HCT116 (cell line): ENCODE results near the gene KRT5. TPM values are rescaled to one million over a fixed set of nuclear protein-coding genes. Genes with fewer than 3 reads are reported as not detected.

ENCODE experiments used
- ATAC-seq: fragments of 200-7000 bp; cut with Tn5 transposase; 2 replicates; pipeline ENCODE4 v1.9.1; 2020; ENCODE audit warnings: mild to moderate bottlenecking, moderate library complexity
- BruUV-seq: library from RNA; stranded (reverse); fragments of 400-500 nt; replicated peaks from 2 replicates; lab custom pipeline; 2021; lab: Mats Ljungman, UMichigan
- CTCF ChIA-PET: fragments of 300-600 bp; sonication (Branson Sonifier 250); formaldehyde crosslinking; loops from one replicate; lab custom pipeline; 2021; ENCODE audit warnings: antibody characterized with exemption; lab: Charles Lee
- POLR2A ChIA-PET: fragments of 300-600, 350-600 bp; sonication (Branson Sonifier 250); formaldehyde crosslinking; loops from one replicate; lab custom pipeline; 2021; ENCODE audit warnings: antibody characterized with exemption; lab: Charles Lee
- RAD21 ChIA-PET, 2 experiments: fragments of 300-600 bp; sonication (Branson Sonifier 250); formaldehyde crosslinking; loops; one replicate each; lab custom pipeline; 2023; ENCODE audit warnings: low total read pairs in 2 of 2; ENCODE audit not compliant: uncharacterized antibody in 2 of 2, unreplicated experiment in 2 of 2, low non-redundant PET in 1 of 2; lab: Charles Lee
- DNase-seq: peaks from one replicate; pipeline ENCODE4 v3.0.0-alpha.2; 2010; ENCODE audit warnings: low read depth, low spot score
- H2AFZ ChIP-seq: fragments of 200-600 bp; shearing (Covaris generic), sonication (generic); 2 replicates; pipeline ENCODE4 v1.6.1; 2017; ENCODE audit warnings: low read depth, mixed run types, mixed read lengths, antibody characterized with exemption, low read length; ENCODE audit not compliant: poor library complexity, severe bottlenecking
- H3K27ac ChIP-seq: 2 replicates; pipeline ENCODE4 v1.5.1; 2012; ENCODE audit warnings: low read depth, low read length
- H3K27me3 ChIP-seq: fragments of 200-600 bp; sonication (generic); 2 replicates; pipeline ENCODE4 v1.6.1; 2016; ENCODE audit warnings: mixed run types, low read length, mixed read lengths; ENCODE audit not compliant: insufficient read depth
- H3K36me3 ChIP-seq, 2 experiments: fragments of 200-500 bp in 1 of 2; fragments of 200-600 bp in 1 of 2; sonication (Bioruptor generic) in 1 of 2; sonication (generic) in 1 of 2; 2 replicates each; pipeline versions ENCODE4 v1.5.1 to v1.6.1; 2014 to 2016; ENCODE audit warnings: low read length in 2 of 2, inconsistent platforms in 1 of 2, mixed read lengths in 1 of 2, mixed run types in 1 of 2; ENCODE audit not compliant: insufficient read depth in 2 of 2, control insufficient read depth in 1 of 2
- H3K4me1 ChIP-seq, 2 experiments: fragments of 200-600 bp in 1 of 2; sonication (generic) in 1 of 2; 2 replicates each; pipeline versions ENCODE4 v1.5.1 to v1.6.1; 2012 to 2017; ENCODE audit warnings: low read length in 2 of 2, inconsistent platforms in 1 of 2, mild to moderate bottlenecking in 1 of 2, mixed read lengths in 1 of 2, mixed run types in 1 of 2, moderate library complexity in 1 of 2; ENCODE audit not compliant: insufficient read depth in 2 of 2, control insufficient read depth in 1 of 2
- H3K4me2 ChIP-seq: fragments of 200-600 bp; sonication (generic); 2 replicates; pipeline ENCODE4 v1.6.1; 2017; ENCODE audit warnings: mixed run types, low read length, mixed read lengths
- H3K4me3 ChIP-seq, 2 experiments: fragments of 200-600 bp in 1 of 2; sonication (generic) in 1 of 2; replicated peaks in 1 of 2; 2 replicates each; pipeline ENCODE4 v1.5.1; 2011 to 2016; ENCODE audit warnings: low read length in 2 of 2, control low read depth in 1 of 2, low read depth in 1 of 2, mild to moderate bottlenecking in 1 of 2, mixed read lengths in 1 of 2, mixed run types in 1 of 2
- H3K79me2 ChIP-seq: fragments of 200-600 bp; sonication (generic); 2 replicates; pipeline ENCODE4 v1.6.1; 2017; ENCODE audit warnings: mild to moderate bottlenecking, mixed run types, low read length, moderate library complexity, mixed read lengths; ENCODE audit not compliant: insufficient read depth
- H3K9ac ChIP-seq: fragments of 200-600 bp; sonication (generic); 2 replicates; pipeline ENCODE4 v1.6.1; 2016; ENCODE audit warnings: low read length, mixed read lengths
- H3K9me2 ChIP-seq: fragments of 200-600 bp; sonication (generic), shearing (Covaris generic); 2 replicates; pipeline ENCODE4 v1.6.1; 2017; ENCODE audit warnings: mixed run types, mild to moderate bottlenecking, moderate library complexity; ENCODE audit not compliant: insufficient read depth
- H3K9me3 ChIP-seq, 2 experiments: fragments of 200-500 bp in 1 of 2; fragments of 200-600 bp in 1 of 2; sonication (Bioruptor generic) in 1 of 2; sonication (generic) in 1 of 2; 2 replicates each; pipeline ENCODE4 v1.6.1; 2014 to 2017; ENCODE audit warnings: low read length in 2 of 2, mixed read lengths in 2 of 2, inconsistent platforms in 1 of 2, low read depth in 1 of 2, mild to moderate bottlenecking in 1 of 2, mixed run types in 1 of 2, moderate library complexity in 1 of 2; ENCODE audit not compliant: control insufficient read depth in 1 of 2, insufficient read depth in 1 of 2
- H4K20me1 ChIP-seq: fragments of 200-600 bp; sonication (generic), shearing (Covaris generic); 2 replicates; pipeline ENCODE4 v1.6.1; 2017; ENCODE audit warnings: mixed run types, mild to moderate bottlenecking, moderate library complexity; ENCODE audit not compliant: insufficient read depth
- EZH2 ChIP-seq: fragments of 200-600 bp; sonication (generic); IDR thresholded peaks from 2 replicates; pipeline ENCODE4 v1.6.1; 2017; ENCODE audit warnings: antibody characterized with exemption, mixed run types
- JUND ChIP-seq: IDR thresholded peaks from 2 replicates; pipeline ENCODE4 v1.6.1; 2012
- POLR2A ChIP-seq: IDR thresholded peaks from 2 replicates; pipeline ENCODE4 v1.7.0; 2011; ENCODE audit warnings: borderline replicate concordance; ENCODE audit not compliant: insufficient read depth, insufficient read length; ENCODE audit errors: extremely low read depth
- POLR2AphosphoS5 ChIP-seq: IDR thresholded peaks from 2 replicates; pipeline ENCODE4 v1.6.1; 2011; ENCODE audit warnings: mild to moderate bottlenecking, low read depth, low read length, moderate library complexity
- SIN3A ChIP-seq: IDR thresholded peaks from 2 replicates; pipeline ENCODE4 v1.6.1; 2012; ENCODE audit warnings: low read depth
- SP1 ChIP-seq: IDR thresholded peaks from 2 replicates; pipeline ENCODE4 v1.6.1; 2012; ENCODE audit warnings: low read depth
- ZNF274 ChIP-seq: fragments of 200-500 bp; sonication (Bioruptor generic); IDR thresholded peaks from 2 replicates; pipeline ENCODE4 v1.6.1; 2014; ENCODE audit warnings: mild to moderate bottlenecking, low read depth, low read length, inconsistent platforms
- intact Hi-C: fragments of 100-400 bp; cut with micrococcal nuclease; formaldehyde crosslinking; loops from 2 replicates; pipeline ENCODE4 v1.10.0; 2022
- total RNA-seq: library from RNA; stranded (reverse); gene quantifications from one replicate; pipeline ENCODE4 v1.2.1, GENCODE V29; 2021; ENCODE audit not compliant: unreplicated experiment
- TF ChIP-seq, protein P1 (sequence below), 3 experiments: fragments of 200-600 bp in 1 of 3; sonication (generic) in 1 of 3; IDR thresholded peaks in 2 of 3; conservative IDR thresholded peaks in 1 of 3; 2 replicates each; pipeline ENCODE4 v1.5.1; 2012 to 2017; ENCODE audit warnings: low read depth in 2 of 3, low read length in 2 of 3, antibody characterized with exemption in 1 of 3, borderline replicate concordance in 1 of 3, control low read depth in 1 of 3, mild to moderate bottlenecking in 1 of 3, mixed read lengths in 1 of 3, mixed run types in 1 of 3, moderate library complexity in 1 of 3; ENCODE audit not compliant: insufficient read depth in 1 of 3
- TF ChIP-seq, protein P2 (sequence below): IDR thresholded peaks from 2 replicates; pipeline ENCODE4 v1.6.1; 2012

The KRT5 gene
- total RNA-seq, 1 experiment from 2014 or later: 0.44 TPM

DNA sequence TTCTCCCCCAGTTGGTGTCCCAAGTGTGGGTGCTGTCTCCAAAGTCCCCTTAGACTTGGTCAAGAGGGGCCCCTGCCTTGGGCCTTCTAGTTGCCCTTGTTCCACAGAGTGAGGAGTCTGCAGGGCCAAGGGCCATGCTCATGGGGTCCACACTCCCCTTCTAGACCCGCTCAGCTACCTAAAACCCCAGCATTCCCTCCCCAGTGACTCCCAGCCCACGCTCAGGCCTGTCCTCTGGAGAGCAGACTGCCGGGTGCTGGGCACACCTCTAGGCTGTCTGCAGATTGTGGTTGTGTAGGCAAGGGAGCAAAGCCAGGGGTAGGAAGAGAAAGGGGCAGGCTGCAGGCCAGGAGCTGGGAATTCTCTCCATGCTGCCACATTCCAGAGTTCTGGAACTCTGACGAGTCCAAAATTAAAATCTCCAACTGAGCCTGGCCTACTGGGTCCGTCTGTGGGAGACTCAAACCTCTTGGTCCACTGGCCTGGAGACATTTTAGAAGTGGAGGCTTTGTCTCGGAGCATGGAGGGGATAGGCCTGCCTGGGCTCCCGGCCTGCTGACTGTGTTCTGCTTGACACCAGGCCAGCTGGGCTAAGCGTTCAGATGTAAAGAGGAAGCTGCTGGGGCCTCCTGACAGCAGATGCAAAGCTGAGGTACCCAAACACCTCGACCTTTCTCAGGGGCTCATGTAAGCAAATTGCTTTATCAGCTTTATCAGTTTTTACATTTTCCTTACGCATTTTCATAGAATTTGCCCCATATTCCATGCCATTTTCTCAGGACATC, 13.7 kb upstream of the KRT5 start:
- DNase-seq (no peak), ATAC-seq (no peak)
- Histone ChIP-seq H3K79me2 (no peaks in the 10 kb centered on the region), H2AFZ (no peak overlapping the region), H3K27ac (no peak overlapping the region), H3K4me2 (no peak overlapping the region), H3K9me3 (no peaks in the 10 kb centered on the region), H3K9ac (no peak overlapping the region), H3K4me1 (peaks cover 5 to 6% of the 10 kb centered on the region in 2 experiments), H3K9me2 (no peaks in the 10 kb centered on the region), H3K36me3 (no peaks in the 10 kb centered on the region), H3K4me3 (no peak overlapping the region), H4K20me1 (no peaks in the 10 kb centered on the region), H3K27me3 (no peaks in the 10 kb centered on the region)
- no TSS peak for BruUV-seq
- CTCF ChIA-PET: interaction anchor here (2.0 kb wide), 1 partner anchor 138 kb away, joined by 5 read pairs; no protein-coding TSS in a partner anchor
- POLR2A ChIA-PET: no interaction called here
- RAD21 ChIA-PET: no interaction called here
- TF ChIP-seq, protein P1, sequence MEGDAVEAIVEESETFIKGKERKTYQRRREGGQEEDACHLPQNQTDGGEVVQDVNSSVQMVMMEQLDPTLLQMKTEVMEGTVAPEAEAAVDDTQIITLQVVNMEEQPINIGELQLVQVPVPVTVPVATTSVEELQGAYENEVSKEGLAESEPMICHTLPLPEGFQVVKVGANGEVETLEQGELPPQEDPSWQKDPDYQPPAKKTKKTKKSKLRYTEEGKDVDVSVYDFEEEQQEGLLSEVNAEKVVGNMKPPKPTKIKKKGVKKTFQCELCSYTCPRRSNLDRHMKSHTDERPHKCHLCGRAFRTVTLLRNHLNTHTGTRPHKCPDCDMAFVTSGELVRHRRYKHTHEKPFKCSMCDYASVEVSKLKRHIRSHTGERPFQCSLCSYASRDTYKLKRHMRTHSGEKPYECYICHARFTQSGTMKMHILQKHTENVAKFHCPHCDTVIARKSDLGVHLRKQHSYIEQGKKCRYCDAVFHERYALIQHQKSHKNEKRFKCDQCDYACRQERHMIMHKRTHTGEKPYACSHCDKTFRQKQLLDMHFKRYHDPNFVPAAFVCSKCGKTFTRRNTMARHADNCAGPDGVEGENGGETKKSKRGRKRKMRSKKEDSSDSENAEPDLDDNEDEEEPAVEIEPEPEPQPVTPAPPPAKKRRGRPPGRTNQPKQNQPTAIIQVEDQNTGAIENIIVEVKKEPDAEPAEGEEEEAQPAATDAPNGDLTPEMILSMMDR (IDR thresholded peaks at IDR 0.05 in 2 of 3, conservative IDR thresholded peaks at IDR 0.05 in 1 of 3; ENCODE audit: borderline replicate concordance in 1 of 3, insufficient read depth in 1 of 3, low read depth in 2 of 3, low read length in 2 of 3): no peak
- TF ChIP-seq POLR2AphosphoS5 (no peak), SIN3A (no peak), JUND (no peak), SP1 (no peak), EZH2 (no peak), ZNF274 (no peak), POLR2A (no peak)
- TF ChIP-seq, protein P2, sequence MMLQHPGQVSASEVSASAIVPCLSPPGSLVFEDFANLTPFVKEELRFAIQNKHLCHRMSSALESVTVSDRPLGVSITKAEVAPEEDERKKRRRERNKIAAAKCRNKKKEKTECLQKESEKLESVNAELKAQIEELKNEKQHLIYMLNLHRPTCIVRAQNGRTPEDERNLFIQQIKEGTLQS: no peak
- intact Hi-C loops: no loop called here
